HG03354 (cell line): ENCODE results near the gene HACD2.

Source experiments
- ATAC-seq: cut with Tn5 transposase; IDR thresholded peaks from one replicate; pipeline ENCODE4 v1.9.1; 2021; ENCODE audit warnings: mild to moderate bottlenecking; ENCODE audit not compliant: unreplicated experiment, poor library complexity, severe bottlenecking

HACD2 gene

DNA sequence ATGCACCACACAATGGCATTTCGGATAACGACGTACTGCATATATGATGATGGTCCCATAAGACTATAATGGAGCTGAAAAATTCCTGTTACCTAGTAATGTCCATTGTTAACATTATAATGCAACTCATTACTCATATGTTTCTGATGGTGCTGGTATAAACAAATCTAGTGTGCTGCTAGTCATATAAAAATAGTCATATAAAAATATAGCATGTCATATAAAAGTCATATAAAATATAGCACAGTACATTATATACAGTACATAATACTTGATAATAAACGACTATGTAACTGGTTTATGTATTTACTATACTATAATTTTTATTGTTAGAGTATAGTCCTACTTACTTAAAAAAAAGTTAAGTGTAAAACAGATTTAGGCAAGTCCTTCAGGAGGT lies 50.6 kb downstream of the HACD2 start:
- ATAC-seq: no peak

DNA sequence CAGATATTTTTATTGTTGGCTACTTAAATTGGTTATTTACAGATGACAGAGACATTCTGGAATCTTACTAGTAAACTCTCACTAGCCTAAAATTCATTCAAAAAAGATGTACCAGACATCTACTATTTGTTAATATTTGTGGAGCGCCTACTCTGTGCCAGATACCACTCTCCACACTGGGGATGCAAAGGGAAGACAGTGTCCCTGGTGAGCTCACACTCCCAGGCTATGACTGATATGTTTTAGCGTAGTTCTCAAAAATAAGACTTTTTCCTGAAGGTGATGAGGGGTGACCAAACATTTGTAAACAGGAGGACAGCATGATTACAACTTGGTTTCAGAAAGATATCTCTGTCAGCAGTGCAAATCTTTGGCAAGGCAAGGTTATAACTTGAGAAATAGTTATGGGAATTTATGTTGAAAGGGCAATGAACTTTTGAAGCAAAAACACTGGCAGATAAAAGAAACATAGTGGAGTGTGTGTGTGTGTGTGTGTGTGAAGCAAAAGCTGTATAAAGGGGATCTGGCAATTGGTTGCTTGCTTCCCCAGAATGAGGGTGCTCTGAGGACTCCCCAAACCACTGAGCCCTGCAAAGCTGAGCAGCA lies 51.2 kb downstream of the HACD2 start:
- no peak for ATAC-seq

DNA sequence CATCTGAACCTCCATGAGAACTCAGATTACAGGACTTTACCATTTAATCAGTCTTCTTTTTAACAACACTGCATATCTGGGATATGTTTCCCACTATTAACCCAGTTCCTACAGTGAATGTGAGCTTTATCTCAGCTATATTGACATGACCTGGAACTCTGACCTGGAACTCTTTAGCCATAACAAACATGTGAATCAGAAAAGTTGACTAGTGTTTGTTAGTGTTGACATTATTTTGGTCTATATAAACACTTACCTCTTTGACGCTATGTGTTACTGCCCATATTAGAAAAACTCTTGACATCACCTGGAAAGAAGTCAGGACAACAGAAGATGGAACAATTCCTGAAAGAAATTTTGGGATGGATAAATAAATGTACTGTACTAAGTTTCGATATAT lies 56.7 kb downstream of the HACD2 start:
- ATAC-seq: no peak

DNA sequence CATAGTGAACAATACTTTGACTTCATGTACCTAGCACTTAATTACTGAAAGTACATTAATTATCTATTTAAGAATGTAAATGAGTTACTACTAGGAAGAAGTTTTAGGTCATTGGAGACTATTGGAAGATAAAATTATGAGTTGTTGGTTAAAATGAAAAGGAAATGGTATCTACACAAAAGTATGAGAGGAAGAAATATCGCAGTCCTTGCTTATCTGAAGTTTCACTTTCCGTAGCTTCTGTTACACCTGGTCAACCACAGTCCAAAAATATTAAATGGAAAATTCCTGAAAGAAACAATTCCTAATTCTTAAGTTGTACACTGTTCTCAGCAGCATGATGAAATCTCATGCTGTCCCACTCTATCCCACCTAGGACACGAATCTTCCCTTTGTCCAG lies 57.8 kb downstream of the HACD2 start:
- peak; percentile 56 for ATAC-seq

DNA sequence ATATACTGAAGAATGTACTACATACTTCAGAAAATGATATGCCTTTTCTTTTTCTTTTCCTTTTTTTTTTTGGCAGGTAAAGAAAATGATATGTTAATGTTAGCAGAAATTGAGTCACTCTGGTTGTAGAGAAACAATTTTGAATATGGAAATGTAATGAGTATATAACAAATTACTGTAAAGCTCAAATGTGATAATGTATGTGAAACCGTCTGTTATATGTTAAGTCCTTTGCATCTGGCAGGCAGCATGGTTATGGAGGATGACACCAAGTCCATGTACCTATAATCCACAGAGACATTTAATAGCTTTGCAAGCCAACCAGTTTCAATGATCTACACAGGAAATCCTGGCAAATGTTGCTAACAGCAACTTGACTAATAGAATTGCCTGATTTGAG lies 58.4 kb downstream of the HACD2 start:
- no peak for ATAC-seq

DNA sequence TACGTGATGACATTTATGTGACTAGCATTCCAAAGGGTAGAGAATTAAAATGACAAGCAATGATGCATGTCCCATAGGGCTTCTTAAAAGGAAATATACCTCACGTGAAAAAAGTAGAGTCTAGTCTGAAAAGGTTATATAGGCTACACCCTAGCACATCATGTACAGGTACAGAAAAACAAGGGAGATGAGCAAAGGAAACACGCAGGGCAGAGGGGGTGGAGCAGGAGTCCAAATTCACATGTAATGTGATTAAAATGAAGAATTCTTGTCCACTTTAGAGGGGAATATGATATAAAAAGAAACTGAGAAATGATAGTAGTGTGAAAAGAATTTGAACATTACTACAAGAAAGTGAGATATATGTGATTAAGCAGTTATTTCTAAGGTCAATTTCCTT lies 59.4 kb downstream of the HACD2 start:
- no peak for ATAC-seq

DNA sequence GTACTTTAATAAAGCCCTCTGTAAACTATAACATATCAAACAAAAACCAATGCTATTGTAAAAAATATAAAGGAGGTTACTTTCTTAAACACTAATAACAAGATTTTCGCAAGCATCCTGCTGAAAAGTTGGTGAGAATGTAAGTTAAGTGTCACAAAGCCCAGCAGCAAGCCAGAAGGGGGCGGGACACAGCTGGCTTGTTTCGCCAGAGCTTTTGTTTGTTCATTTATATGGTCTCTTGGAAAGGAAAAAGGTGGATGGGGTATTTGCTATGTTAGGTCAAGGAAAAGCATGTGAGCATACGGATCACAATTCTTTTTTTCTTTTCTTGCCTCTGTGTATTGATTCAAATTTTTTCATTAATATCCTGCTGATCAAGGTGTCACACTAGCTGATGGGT lies 59.9 kb downstream of the HACD2 start:
- ATAC-seq: no peak

DNA sequence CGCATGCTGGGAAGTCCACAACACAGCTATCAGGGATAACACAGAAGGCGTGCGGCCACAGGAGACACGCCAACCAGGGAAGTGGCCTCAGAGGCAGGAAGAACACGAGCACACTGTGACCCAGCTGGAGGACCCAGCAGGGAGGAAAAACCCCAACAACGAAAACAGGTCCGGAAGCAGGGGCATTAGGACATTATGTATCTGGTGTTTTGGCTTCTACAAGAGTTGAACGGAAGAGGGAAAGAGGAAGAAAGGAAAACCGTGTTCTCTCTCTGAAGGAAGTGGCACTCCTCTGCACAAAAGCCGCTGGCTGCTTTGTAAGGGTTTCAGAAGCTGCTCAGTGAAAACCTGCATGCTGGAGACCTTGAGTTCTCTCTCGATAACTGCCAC lies 61.8 kb downstream of the HACD2 start:
- no peak for ATAC-seq

DNA sequence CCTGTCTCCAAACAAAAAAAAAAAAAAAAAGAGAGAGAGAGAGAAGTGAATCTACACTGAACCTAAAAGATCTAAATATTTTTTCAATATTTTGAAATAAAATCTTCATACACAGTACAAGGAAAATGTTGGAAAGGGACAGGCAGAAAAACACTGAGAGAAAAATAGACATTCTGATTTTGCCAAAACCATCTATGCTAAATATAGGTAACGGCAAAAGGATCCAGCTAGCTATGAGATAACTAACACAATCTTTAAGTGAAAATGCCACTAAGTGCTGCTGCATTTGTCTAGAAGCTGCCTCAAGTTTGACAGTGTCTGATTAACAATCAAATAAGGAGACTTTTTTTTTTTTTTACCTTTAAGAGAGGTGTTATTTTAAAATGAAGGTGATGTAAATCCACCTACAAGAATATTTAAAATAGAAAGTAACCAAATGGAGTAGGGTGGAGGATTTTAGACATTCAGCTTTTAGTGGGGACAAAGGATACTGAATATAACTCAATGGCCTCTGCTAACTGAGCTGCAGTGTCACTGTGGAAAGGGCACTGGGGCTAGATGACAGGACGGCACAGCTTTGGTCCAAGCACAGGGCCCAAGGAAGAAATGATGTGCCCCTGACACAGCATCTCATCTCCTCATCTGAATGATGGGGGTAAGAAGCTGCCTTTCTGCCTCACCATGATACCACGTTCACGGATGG lies 62.4 kb downstream of the HACD2 start:
- no peak for ATAC-seq

DNA sequence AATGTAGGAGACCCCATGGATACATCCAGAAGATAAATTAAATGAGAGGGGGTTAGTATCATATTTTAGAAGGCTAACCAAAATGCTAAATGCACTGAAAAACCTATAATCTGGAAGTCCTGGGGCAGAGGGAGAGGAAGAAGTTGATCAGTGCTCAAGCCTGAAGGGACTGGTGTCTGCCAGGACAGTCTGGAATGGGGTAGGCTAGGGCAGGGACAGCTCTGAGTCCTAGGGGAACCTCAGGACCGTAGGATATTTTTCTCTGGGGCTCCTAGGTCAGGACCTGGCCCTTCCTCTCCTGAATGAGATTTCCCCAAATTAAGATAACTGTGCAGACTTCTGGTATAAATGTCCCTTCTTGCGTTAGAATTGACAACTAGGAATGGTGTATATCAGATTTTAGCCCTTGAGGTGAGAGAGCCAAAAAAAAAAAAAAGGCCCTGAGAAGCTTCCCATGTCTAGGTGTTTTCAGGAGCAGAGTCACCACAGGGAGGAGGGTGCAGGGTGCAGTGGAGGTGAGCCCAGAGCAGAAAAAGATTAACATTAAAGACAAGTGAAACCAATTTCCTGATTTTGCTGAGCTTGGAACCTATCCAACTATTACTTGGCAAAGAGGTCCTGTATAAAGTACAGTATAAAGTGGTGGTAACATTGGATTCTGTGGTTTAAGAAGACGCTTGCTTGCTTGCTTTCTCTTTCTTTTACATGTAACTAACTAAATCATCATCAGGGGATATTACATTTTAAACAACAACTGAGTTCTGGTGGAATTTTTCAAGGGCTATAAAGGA lies 63.5 kb downstream of the HACD2 start:
- no peak for ATAC-seq

DNA sequence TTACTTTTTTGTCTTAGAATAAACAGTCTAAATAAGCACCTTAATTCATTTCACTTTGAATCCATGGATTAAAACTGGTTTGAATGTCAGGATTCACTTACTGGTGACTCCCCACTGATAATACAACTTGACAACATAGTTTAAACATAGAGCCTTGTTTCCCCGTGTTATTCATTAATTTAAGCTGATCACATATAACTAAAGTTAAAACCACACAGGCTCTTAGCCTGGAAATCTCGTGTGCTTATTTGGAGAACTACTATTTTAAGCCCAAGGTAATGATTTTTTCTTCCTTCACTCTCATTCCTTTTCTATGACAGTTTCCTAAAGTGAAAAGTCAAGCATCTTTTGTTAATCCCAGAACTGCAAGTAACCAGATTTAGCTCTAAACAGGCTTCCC lies 64.2 kb downstream of the HACD2 start:
- ATAC-seq: no peak

DNA sequence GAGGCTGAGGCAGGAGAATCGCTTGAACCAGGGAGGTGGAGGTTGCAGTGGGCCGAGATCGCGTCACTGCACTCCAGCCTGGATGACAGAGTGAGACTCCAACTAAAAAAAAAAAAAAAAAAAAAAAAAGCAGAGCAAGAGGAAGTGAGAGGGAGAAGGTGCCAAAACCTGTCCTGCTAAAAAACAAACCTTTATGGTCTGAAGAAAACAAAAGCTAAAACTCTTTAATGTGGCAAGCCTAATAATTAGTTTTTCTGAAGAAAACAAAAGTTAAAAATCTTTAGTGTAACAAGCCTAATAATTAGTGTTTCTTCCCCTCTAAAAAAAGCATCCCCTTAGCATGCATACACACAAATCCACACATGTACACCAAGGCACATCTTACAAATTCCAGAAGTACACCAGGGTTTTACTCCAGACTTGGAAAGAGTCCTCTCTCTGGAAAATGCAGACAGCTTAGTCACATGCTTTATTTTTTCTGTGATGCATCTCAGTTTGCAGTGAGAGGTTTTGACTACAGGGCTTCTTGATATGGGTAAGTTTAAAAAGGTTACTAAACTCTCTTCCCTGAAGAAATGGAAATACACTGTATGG lies 65.9 kb downstream of the HACD2 start:
- no peak for ATAC-seq

DNA sequence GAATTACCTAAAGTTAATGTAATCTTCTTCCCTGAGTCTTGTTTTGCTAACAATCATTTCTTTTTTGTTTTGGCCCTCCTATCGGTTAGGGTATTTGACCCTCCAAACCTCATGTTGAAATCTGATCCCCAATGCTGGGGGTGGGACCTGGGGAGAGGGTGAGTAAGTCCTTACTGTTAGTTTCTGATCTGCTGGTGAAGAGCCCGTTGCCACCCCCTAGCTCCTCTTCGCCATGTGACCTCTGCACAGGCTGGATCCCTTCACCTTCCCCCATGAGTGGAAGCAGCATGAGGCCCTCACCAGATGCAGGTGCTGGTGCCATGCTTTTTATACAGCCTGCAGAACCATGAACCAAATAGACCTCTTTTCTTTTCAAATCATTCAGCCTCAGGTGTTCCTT lies 73.1 kb downstream of the HACD2 start:
- no peak for ATAC-seq

DNA sequence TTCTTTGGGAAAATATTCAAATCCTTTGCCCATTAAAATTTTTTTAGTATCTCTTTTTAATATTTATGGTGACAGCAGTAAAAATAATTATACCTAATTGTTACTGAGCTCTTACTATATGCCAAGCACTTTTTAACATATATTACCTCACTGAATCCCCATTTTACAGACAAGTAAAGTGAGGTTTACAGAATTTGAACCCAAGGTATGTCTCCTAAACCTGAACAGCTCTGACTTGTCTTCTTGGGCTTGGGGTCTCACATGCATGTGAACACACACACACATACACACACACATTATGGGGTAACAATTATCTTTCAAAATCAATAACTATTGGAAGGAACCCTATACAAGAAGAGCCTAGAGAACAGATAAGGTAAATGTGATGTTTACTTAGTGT lies 73.8 kb downstream of the HACD2 start:
- no peak for ATAC-seq

DNA sequence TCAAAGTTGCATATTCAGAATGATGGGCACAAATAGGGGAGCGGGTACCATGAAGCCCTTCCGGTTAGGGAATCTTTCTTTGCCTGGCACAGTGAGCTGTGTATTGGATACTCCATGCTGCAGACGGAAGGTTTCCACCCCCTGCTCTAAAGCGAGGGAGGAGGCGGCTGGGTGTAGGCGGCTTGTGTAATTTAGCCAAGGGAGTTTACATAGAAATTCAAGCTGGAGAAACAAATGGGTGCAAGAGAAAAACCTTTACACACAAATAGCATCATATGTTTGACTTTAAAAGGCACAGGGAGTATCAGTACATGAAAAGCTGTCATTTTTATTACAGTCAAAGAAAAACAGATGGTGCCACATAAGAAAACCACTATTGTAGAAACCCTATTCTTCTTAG lies 76.7 kb downstream of the HACD2 start:
- ATAC-seq: no peak

DNA sequence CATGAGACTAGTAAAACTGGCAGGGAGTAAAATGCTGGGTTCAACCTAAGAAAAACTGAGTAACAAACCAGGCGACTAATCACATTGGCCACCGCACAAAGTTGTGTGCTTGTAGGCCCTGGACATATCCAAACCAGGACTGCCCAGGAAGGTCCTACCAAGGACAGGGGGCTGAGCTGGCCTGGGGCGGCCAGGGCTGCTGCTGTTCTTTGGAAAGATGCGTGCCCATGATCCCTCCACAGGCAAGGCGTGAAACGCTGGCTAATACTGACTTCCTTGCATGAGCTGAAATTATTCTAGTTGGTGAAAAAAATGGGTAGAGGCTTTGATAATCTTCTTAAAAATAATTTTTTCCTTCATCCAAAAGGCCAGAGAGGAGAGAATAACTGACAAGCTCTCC lies 79.0 kb downstream of the HACD2 start:
- no peak for ATAC-seq

DNA sequence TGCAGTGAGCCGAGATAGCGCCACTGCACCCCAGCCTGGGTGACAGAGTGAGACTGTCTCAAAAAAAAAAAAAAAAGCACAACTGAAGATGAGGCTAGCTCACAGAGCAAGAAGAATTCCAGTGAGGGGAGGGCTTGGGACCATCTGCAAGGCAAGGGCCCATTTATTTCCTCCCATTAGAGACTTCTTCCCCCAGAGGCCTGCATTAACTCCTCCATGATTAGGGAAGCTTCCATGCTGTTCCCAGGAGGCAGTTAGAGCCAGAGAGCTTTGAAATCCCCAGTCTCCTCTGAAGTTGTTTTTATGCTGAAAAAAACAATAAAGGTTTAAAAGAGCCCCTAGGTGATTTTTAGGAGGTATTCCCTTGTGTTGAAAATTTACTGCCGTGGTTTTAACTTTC lies 81.7 kb downstream of the HACD2 start:
- no peak for ATAC-seq

DNA sequence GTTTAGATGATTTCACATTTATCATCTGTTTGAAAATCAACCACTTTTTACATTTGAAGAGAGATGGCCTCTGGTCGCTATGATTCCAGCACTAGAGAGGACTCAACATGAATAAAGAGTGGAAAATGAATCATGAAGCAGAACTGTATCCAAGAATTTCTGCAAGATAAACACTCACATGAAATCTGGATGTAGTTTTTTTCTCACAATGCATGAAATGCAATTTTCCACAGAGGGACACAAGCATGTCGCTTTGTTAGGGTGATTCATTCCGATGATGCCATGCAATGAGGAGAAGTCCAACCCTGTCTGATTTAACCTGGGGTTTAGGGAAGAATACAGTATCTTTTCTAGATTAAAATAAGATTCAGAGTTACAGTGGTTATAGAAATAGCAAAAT lies 85.5 kb downstream of the HACD2 start:
- no peak for ATAC-seq

DNA sequence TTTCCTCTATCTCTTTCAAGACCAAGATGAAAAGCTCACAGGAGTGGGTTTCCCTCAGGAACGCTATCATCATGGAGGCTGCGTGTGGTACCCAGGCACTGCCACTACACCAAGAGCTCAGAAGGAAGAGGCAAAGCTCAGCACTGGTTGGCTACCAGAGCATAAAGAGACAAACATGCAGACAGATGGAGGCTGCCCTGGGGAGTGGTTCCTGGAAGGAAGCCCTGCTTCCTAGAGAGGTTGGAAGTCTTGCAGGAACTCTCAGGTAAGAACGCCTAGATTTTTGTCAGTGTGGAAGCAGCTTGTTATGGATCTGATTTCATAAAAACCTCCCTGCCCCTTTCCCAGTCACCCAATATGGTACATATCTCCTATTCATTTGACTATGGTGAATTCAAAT lies 86.1 kb downstream of the HACD2 start:
- ATAC-seq: no peak

DNA sequence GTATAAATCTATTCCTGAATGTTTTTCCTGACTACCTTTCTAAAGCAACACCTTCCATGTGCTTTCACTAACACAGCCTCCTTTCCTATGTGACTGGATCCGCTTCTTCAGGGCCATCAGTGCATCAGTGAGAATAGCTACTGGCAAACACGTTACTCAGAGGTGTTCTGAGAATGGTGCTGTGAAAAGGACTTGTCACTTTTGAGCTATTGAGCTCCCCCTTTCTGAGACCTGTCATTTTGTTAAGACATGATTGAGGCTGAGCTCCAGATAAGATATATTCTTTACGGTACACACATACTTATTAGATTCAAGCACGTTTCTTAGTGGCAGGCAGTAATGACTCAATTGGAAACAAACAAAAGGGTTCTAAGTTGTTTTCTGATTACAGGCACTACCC lies 90.9 kb downstream of the HACD2 start:
- no peak for ATAC-seq
